ENCODE data around the gene RNF126. TPM values are rescaled to one million over a fixed set of nuclear protein-coding genes. Genes with fewer than 3 reads are reported as not detected.

RNF126 gene
- 10 to 100 TPM; 40.1 to 87.7 (median 47.7) TPM for total RNA-seq

DNA sequence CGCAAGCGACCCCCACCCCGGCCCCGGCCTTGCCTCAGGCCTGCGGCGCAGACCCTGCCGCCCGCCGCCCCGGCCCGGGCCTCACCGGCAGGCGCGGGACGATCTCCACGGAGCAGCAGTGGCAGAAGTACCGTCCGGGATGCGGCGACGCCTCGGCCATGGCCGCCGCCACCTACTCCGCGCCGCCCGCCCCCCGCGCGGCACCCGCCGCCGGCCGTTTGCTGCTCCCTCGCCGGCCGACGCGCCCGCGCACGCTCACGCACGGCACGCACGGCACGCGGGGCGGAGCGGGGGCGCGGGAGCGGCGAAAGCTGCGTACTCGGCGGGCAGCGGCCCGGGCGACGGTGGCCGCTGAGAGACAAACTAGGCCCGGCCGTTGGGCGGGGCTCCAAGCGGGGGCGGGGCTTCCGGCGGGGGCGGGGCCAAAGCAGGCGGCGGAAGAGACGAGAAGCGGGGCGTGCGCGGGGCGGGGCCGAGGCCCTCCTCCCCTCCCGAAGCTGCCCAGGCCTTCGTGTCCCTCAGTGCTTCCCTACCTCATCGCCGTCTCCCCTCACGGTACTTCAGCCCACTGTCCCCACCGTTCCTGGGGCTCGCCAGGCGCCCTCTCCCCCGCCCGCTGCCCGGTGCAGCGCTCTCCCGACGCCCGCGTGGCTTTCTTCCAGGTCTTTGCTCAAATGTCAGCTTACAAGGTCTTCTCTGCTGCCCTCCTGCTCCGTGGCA lies at the start of gene RNF126:
Gene RNF126 (minus strand): TSS at position 253 of the 720 bp plus-strand sequence. CDS start 93 bp downstream, at position 160.
- ATAC-seq (ENCODE audit: low FRiP score) (peak; percentile 73), DNase-seq (ENCODE audit: low spot score) (peak; percentile 82)
- TF ChIP-seq, protein P1, sequence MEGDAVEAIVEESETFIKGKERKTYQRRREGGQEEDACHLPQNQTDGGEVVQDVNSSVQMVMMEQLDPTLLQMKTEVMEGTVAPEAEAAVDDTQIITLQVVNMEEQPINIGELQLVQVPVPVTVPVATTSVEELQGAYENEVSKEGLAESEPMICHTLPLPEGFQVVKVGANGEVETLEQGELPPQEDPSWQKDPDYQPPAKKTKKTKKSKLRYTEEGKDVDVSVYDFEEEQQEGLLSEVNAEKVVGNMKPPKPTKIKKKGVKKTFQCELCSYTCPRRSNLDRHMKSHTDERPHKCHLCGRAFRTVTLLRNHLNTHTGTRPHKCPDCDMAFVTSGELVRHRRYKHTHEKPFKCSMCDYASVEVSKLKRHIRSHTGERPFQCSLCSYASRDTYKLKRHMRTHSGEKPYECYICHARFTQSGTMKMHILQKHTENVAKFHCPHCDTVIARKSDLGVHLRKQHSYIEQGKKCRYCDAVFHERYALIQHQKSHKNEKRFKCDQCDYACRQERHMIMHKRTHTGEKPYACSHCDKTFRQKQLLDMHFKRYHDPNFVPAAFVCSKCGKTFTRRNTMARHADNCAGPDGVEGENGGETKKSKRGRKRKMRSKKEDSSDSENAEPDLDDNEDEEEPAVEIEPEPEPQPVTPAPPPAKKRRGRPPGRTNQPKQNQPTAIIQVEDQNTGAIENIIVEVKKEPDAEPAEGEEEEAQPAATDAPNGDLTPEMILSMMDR (IDR thresholded peaks at IDR 0.05): no peak

- no peak for ATAC-seq (ENCODE audit: low FRiP score)
- TF ChIP-seq, protein P1 (IDR thresholded peaks at IDR 0.05): no peak
- no peak for DNase-seq (ENCODE audit: low spot score)
These were observed 48.2 kb upstream of the RNF126 start for GRCh38 chr19:711254-711653.

DNA sequence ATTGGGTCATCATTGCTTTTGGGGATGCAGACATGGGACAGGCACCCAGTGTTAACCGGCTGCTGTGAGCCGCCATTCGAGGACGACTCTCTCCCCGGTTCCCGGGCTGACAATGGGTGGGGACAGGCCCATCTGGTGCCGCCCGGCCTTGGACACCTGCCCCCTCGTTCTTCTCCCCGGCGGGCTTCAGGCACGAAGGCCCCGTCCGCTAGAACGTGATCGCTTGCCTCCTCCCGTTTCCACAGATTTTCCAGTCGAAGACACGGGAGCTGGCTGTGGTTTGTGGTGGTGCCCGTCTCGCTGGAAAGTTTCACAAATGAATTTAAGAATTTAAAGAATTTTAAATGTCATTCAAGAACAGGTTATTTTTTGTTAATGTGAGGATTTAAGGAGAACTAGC lies 47.8 kb upstream of the RNF126 start:
- DNase-seq (ENCODE audit: low spot score): no peak
- TF ChIP-seq, protein P1 (IDR thresholded peaks at IDR 0.05): no peak
- ATAC-seq (ENCODE audit: low FRiP score): no peak

- TF ChIP-seq, protein P1 (IDR thresholded peaks at IDR 0.05): no peak
- peak; percentile 33 for ATAC-seq (ENCODE audit: low FRiP score)
- DNase-seq (ENCODE audit: low spot score): no peak
These were observed 47.1 kb upstream of the RNF126 start for GRCh38 chr19:709965-710571.

GRCh38 chr19:709196-709964 lies 46.4 kb upstream of the RNF126 start:
- no peak for DNase-seq (ENCODE audit: low spot score)

More at GRCh38 chr19:709196-709964, 46.4 kb upstream of the RNF126 start:
- TF ChIP-seq, protein P1 (IDR thresholded peaks at IDR 0.05): no peak
- peak; percentile 28 for ATAC-seq (ENCODE audit: low FRiP score)
